Sigmoid colon (tissue), 7 donors: ENCODE measurements around the gene TNFRSF21. TPM values are rescaled to one million over a fixed set of nuclear protein-coding genes. Genes with fewer than 3 reads are reported as not detected.
A peak's percentile ranks its signal among the peaks of the same experiment; 100 is the strongest.
"Not testable (repeated sequence)": the region's sequence is repeated elsewhere in the genome, so short reads cannot be mapped to it uniquely, and the experiment has no call there.

Source experiments
- DNase-seq: peaks from one replicate; pipeline ENCODE4 v3.0.0-alpha.2; 2019
- H3K27ac ChIP-seq, 4 donors: fragments of 200-600 bp; sonication (generic); one replicate each; pipeline ENCODE4 v1.5.1; 2016 to 2019; ENCODE audit warnings: mild to moderate bottlenecking in 1 of 4
- H3K27me3 ChIP-seq, 3 donors: fragments of 200-600 bp; sonication (generic); one replicate each; pipeline ENCODE4 v1.5.1; 2019; ENCODE audit warnings: mild to moderate bottlenecking in 1 of 3
- H3K36me3 ChIP-seq, 4 donors: fragments of 200-600 bp; sonication (generic); one replicate each; pipeline ENCODE4 v1.5.1; 2016 to 2019
- H3K4me1 ChIP-seq, 4 donors: fragments of 200-600 bp; sonication (generic); one replicate each; pipeline ENCODE4 v1.5.1; 2017 to 2019
- H3K4me3 ChIP-seq, 4 donors: fragments of 200-600 bp; sonication (generic); one replicate each; pipeline ENCODE4 v1.5.1; 2017 to 2019; ENCODE audit warnings: mild to moderate bottlenecking in 2 of 4, moderate library complexity in 1 of 4
- H3K9me3 ChIP-seq, 4 donors: fragments of 200-600 bp in 3 of 4; sonication (generic) in 3 of 4; one replicate each; pipeline versions ENCODE4 v1.5.1 to v1.6.1; 2013 to 2019
- EP300 ChIP-seq, 4 donors: sonication (generic); formaldehyde crosslinking; IDR thresholded peaks; one replicate each; pipeline ENCODE4 v1.6.1; 2017; ENCODE audit warnings: antibody characterized with exemption in 4 of 4
- POLR2A ChIP-seq, 2 donors: fragments of 450-650 bp; IDR thresholded peaks; one replicate each; pipeline ENCODE4 v1.6.1; 2016; ENCODE audit warnings: antibody characterized with exemption in 2 of 2, mild to moderate bottlenecking in 2 of 2, moderate library complexity in 2 of 2
- POLR2AphosphoS5 ChIP-seq, 4 donors: sonication (generic); formaldehyde crosslinking; IDR thresholded peaks; one replicate each; pipeline ENCODE4 v1.6.1; 2017; ENCODE audit warnings: antibody characterized with exemption in 4 of 4
- WGBS, 2 donors: extraction: QIAGEN DNeasy Blood & Tissue Kit; methylation state at CpG; one replicate each; pipeline ENCODE4 v1.1.7; 2013; 5-methylcytosine and 5-hydroxymethylcytosine counted together
- intact Hi-C: fragments of 100-400 bp; cut with DNase I; formaldehyde crosslinking; loops from one replicate; pipeline ENCODE4 v1.15.1; 2023
- polyA plus RNA-seq, 3 donors: library from polyadenylated mRNA; stranded (reverse); fragments of 200-250 nt; gene quantifications; one replicate each; pipeline ENCODE4 v1.2.3, GENCODE V29; 2013
- total RNA-seq, 4 donors: library from RNA; depleted of rRNA; stranded (reverse); fragments of >200 nt; gene quantifications; one replicate each; pipeline ENCODE4 v1.1.0, GENCODE V29; 2016
- TF ChIP-seq, protein P1 (sequence below), 4 experiments: fragments of 450-650 bp in 3 of 4; fragments of 200-600 bp in 1 of 4; IDR thresholded peaks; one replicate each; pipeline ENCODE4 v1.5.1; 2016 to 2019; ENCODE audit warnings: antibody characterized with exemption in 4 of 4, mild to moderate bottlenecking in 3 of 4, moderate library complexity in 2 of 4
- donor health status: healthy with polysubstance abuse.
- donor health status: Bipolar disorder and iron deficiency.
- donor health status: healthy.

The TNFRSF21 gene
- total and polyA plus RNA-seq, 7 donors = 15.8 to 49.9 (median 25.3) TPM

DNA sequence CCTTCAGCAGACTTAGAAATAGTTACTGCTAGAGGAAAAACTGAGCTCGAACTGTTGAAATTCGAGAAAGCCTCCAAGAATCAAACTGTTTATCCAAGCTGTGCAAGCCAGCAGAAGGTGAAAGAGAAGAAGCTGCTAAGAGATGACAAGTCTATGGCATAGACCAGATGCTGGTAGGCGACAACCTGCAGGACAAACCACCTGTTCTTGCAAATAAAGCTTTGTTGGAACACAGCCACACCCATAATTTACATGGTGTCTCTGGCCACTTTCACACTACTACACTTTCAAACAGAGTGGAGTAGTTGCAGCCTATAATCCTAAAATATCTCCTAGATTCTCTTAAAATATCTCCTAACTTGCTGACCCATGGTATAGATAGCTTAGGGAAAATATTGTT lies 33.3 kb downstream of the TNFRSF21 start:
- Histone ChIP-seq H3K9me3 (no peaks in the 10 kb centered on the region), H3K36me3 (peaks cover 0 to 10% (median 0%) of the 10 kb centered on the region in 4 donors), H3K4me3 (no peak overlapping the region), H3K27me3 (no peaks in the 10 kb centered on the region), H3K4me1 (peaks cover 0 to 23% (median 8%) of the 10 kb centered on the region in 4 donors), H3K27ac (peak overlapping the region in 1 of 4 donors; percentile 8)
- intact Hi-C loops = no loop called here
- TF ChIP-seq POLR2AphosphoS5 (IDR thresholded peaks at IDR 0.05) = peak in 3 of 4 donors; percentile 47 to 69 (median 67)
- TF ChIP-seq, protein P1, sequence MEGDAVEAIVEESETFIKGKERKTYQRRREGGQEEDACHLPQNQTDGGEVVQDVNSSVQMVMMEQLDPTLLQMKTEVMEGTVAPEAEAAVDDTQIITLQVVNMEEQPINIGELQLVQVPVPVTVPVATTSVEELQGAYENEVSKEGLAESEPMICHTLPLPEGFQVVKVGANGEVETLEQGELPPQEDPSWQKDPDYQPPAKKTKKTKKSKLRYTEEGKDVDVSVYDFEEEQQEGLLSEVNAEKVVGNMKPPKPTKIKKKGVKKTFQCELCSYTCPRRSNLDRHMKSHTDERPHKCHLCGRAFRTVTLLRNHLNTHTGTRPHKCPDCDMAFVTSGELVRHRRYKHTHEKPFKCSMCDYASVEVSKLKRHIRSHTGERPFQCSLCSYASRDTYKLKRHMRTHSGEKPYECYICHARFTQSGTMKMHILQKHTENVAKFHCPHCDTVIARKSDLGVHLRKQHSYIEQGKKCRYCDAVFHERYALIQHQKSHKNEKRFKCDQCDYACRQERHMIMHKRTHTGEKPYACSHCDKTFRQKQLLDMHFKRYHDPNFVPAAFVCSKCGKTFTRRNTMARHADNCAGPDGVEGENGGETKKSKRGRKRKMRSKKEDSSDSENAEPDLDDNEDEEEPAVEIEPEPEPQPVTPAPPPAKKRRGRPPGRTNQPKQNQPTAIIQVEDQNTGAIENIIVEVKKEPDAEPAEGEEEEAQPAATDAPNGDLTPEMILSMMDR (IDR thresholded peaks at IDR 0.05) = no peak
- no peak for DNase-seq
- 61 to 75% methylated on average over 3 of the region's 3 CpGs for WGBS, 2 donors

DNA sequence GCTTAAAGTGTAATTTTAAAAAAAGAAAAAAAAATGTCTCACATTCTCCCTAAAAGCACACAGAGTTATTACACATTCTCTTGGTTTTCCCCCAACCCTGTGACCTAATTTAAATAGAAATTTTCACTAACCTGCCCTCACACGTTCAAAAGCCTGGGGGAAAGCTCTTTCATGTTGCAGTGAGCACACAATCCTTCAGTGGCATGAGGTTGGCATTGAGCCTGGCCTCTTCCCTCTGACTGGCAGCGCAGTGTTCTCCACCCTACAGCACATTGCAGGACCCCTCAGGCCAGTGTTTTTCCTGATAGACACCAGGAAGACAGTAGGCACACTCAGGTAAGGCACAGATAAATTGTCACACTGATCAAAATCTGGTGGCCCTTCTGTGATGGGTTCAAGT lies 34.1 kb downstream of the TNFRSF21 start:
- no peak overlapping the region for H3K27ac ChIP-seq
- no peak for DNase-seq
- H3K9me3 ChIP-seq = no peaks in the 10 kb centered on the region
- TF ChIP-seq POLR2A (IDR thresholded peaks at IDR 0.05) = no peak
- TF ChIP-seq, protein P1 (IDR thresholded peaks at IDR 0.05) = no peak
- no peak for TF ChIP-seq EP300 (IDR thresholded peaks at IDR 0.05)
- no peak for TF ChIP-seq POLR2AphosphoS5 (IDR thresholded peaks at IDR 0.05)
- H3K4me1 ChIP-seq = peaks cover 0 to 23% (median 8%) of the 10 kb centered on the region in 4 donors
- H3K36me3 ChIP-seq = peaks cover 0 to 8% (median 0%) of the 10 kb centered on the region in 4 donors
- no peaks in the 10 kb centered on the region for H3K27me3 ChIP-seq
- 90% methylated on average over 2 of the region's 2 CpGs for WGBS, 2 donors
- intact Hi-C loops = no loop called here
- no peak overlapping the region for H3K4me3 ChIP-seq

DNA sequence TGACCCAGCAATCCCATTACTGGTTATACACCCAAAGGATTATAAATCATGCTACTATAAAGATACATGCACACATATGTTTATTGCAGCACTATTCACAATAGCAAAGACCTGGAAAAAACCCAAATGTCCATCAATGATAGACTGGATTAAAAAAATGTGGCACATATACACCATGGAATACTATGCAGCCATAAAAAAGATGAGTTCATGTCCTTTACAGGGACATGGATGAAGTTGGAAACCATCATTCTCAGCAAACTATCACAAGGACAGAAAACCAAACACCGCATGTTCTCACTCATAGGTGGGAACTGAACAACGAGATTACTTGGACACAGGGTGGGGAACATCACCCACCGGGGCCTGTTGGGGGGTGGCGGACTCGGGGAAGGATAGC lies 34.6 kb downstream of the TNFRSF21 start:
- H3K27ac ChIP-seq, H3K27me3 ChIP-seq, H3K9me3 ChIP-seq, H3K4me3 ChIP-seq, H3K36me3 ChIP-seq, intact Hi-C loops, DNase-seq: not testable (repeated sequence)
- H3K4me1 ChIP-seq = peaks cover 0 to 23% (median 8%) of the 10 kb centered on the region in 4 donors
- 96 to 100% methylated on average over 5 of the region's 5 CpGs for WGBS, 2 donors

DNA sequence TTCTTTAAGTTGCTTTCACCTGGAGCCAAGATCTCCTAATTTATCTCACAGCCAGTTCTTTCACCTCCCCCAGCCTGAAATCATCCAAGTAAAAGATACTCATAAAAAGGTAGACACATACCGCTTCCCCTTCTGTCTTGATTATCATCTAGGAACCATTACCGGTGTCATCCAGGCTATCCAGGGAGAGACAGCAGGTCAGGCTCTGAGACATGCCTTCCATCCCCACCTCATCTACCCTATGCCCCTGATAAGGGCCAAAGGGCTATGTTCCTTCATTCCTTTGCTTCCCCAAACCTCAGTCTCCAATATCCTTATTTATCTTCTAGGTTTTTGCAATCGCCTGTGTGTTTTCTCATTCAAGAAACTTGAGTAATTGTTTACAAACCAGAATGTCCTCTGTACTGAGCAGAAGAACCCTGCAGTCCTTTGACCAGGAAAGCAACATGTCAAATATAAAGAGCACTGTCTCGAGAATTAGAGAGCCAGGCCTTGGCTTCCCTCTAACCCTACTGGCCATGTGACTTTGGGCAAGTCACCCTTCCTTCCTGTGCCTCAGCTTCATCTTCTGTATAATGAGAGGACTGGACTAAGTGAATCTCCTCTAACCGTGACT lies 41.0 kb downstream of the TNFRSF21 start:
- no peak overlapping the region for H3K27ac ChIP-seq
- intact Hi-C loops = no loop called here

DNA sequence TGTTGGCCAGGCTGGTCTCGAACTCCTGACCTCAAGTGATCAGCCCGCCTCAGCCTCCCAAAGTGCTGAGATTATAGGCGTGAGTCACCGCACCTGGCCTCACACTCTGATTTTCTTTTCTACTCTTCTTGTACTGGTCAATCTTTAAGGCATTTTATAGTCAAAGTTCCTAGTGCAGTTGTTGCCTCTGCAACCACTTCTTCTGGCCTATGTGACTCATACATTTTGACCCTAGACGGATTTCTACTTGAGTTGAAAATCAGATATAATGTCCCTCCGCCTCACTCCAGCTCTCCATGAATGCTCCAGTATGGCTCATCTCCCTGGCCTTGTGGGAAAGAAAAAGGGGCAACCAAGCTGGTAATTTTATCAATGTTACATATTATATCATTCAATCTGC lies 42.4 kb downstream of the TNFRSF21 start:
- no peak for DNase-seq
- TF ChIP-seq, protein P1 (IDR thresholded peaks at IDR 0.05) = no peak
- TF ChIP-seq POLR2A (IDR thresholded peaks at IDR 0.05) = no peak
- TF ChIP-seq POLR2AphosphoS5 (IDR thresholded peaks at IDR 0.05) = no peak
- TF ChIP-seq EP300 (IDR thresholded peaks at IDR 0.05) = no peak
- H3K4me3 ChIP-seq = no peak overlapping the region
- intact Hi-C loops = no loop called here
- no peaks in the 10 kb centered on the region for H3K27me3 ChIP-seq
- H3K4me1 ChIP-seq = peaks cover 0 to 14% (median 4%) of the 10 kb centered on the region in 4 donors
- no peak overlapping the region for H3K27ac ChIP-seq
- H3K9me3 ChIP-seq = no peaks in the 10 kb centered on the region
- H3K36me3 ChIP-seq = no peaks in the 10 kb centered on the region
- WGBS, 2 donors = 87 to 95% methylated on average over 6 of the region's 6 CpGs

More for the DNA sequence above, 41.0 kb downstream of the TNFRSF21 start:
- no peak for DNase-seq
- no peak overlapping the region for H3K4me3 ChIP-seq
- no peaks in the 10 kb centered on the region for H3K27me3 ChIP-seq
- H3K4me1 ChIP-seq = peaks cover 0 to 14% (median 4%) of the 10 kb centered on the region in 4 donors
- no peaks in the 10 kb centered on the region for H3K36me3 ChIP-seq
- TF ChIP-seq POLR2A (IDR thresholded peaks at IDR 0.05) = no peak
- TF ChIP-seq POLR2AphosphoS5 (IDR thresholded peaks at IDR 0.05) = no peak
- TF ChIP-seq, protein P1 (IDR thresholded peaks at IDR 0.05) = no peak
- no peak for TF ChIP-seq EP300 (IDR thresholded peaks at IDR 0.05)
- 89 to 92% methylated on average over 5 of the region's 5 CpGs for WGBS, 2 donors
- no peaks in the 10 kb centered on the region for H3K9me3 ChIP-seq
